ENCODE data around the gene LIPI. TPM values are rescaled to one million over a fixed set of nuclear protein-coding genes. Genes with fewer than 3 reads are reported as not detected.

The LIPI gene
- total RNA-seq, 6 donors from 2014 or later, result not detected

DNA sequence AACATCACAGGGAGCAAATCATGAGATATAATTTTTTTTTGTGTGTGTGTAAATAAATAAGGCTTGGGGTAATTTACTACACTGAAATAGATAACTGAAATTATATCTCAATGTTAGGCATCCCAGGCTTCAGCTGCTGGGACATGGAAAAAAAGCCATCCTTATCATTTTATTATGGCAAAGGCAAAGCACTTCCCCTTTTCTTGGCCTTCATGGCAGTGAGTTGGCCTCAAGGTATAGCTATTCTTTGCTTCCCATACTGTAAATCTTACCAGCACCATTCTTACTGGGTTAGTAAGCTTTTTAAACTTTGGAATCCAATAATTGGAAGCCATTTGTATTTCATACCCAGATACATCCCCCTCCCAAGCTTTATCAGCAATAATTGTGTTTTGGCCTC, 34.2 kb upstream of the LIPI start:
- Histone ChIP-seq H3K27ac (no peak overlapping the region), H3K9me3 (no peaks in the 10 kb centered on the region)
- TF ChIP-seq POLR2AphosphoS5 (IDR thresholded peaks at IDR 0.05) (no peak), EP300 (IDR thresholded peaks at IDR 0.05) (no peak), POLR2A (IDR thresholded peaks at IDR 0.05) (no peak)
- TF ChIP-seq, protein P1, sequence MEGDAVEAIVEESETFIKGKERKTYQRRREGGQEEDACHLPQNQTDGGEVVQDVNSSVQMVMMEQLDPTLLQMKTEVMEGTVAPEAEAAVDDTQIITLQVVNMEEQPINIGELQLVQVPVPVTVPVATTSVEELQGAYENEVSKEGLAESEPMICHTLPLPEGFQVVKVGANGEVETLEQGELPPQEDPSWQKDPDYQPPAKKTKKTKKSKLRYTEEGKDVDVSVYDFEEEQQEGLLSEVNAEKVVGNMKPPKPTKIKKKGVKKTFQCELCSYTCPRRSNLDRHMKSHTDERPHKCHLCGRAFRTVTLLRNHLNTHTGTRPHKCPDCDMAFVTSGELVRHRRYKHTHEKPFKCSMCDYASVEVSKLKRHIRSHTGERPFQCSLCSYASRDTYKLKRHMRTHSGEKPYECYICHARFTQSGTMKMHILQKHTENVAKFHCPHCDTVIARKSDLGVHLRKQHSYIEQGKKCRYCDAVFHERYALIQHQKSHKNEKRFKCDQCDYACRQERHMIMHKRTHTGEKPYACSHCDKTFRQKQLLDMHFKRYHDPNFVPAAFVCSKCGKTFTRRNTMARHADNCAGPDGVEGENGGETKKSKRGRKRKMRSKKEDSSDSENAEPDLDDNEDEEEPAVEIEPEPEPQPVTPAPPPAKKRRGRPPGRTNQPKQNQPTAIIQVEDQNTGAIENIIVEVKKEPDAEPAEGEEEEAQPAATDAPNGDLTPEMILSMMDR (IDR thresholded peaks at IDR 0.05), result no peak

DNA sequence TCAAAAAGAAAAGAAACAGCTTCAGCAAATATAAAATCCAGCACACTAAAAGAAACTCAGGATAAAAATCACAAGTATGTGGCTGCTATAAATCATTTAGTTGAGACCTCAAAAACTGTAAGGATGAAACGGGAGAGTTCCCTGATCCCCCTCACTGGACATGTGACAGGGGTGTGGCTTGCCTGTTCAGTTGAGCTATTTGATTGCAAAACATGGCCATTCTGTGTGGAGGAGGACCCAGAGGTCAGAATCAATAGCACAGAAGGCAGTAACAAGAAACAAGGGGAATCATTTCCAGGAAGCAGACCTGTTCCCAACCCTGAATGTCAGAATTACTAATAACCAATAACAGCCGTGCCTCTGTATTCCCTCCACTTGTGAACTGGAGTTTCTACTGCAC, 33.1 kb upstream of the LIPI start:
- ATAC-seq (ENCODE audit: low FRiP score in 2 of 2), result no peak
- WGBS, 2 donors, result 30 to 37% methylated on average over 2 of the region's 2 CpGs

More for the DNA sequence above, 34.2 kb upstream of the LIPI start:
- Histone ChIP-seq H3K36me3 (no peaks in the 10 kb centered on the region), H3K4me1 (no peaks in the 10 kb centered on the region), H3K27me3 (no peaks in the 10 kb centered on the region), H3K4me3 (no peak overlapping the region)
- no peak for DNase-seq
- no peak for ATAC-seq (ENCODE audit: low FRiP score in 2 of 2)

DNA sequence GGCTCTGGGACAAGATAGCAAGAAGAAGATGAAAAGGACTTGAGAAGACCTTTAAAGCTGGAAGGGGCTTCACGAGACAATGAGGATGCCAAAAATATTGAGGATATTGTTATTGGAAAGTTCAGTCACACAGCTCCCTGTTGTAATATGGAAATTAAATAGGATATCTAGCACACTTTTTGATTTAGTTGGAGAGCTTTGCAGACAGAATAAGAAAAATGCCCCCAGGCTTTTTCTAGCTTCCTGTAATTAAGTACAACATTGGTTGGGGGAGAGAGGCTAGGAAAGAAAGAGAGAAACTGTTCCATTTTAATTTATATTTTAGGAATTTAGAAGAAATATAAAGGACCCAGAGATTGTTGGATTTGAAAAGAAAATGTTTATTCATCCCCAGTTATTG, 32.7 kb upstream of the LIPI start:
- H3K36me3 ChIP-seq, result no peaks in the 10 kb centered on the region
- no peak for ATAC-seq (ENCODE audit: low FRiP score in 2 of 2)
- DNase-seq, result no peak
- H3K9me3 ChIP-seq, result no peaks in the 10 kb centered on the region
- TF ChIP-seq, protein P1 (IDR thresholded peaks at IDR 0.05), result no peak
- TF ChIP-seq POLR2A (IDR thresholded peaks at IDR 0.05) (no peak), POLR2AphosphoS5 (IDR thresholded peaks at IDR 0.05) (no peak), EP300 (IDR thresholded peaks at IDR 0.05) (no peak)
- no peaks in the 10 kb centered on the region for H3K4me1 ChIP-seq
- 33 to 38% methylated on average over 1 of the region's 1 CpG for WGBS, 2 donors
- no peaks in the 10 kb centered on the region for H3K27me3 ChIP-seq
- H3K4me3 ChIP-seq, result no peak overlapping the region
- no peak overlapping the region for H3K27ac ChIP-seq

More for the DNA sequence above, 33.1 kb upstream of the LIPI start:
- Histone ChIP-seq H3K4me1 (no peaks in the 10 kb centered on the region), H3K4me3 (no peak overlapping the region), H3K36me3 (no peaks in the 10 kb centered on the region), H3K27ac (no peak overlapping the region), H3K27me3 (no peaks in the 10 kb centered on the region), H3K9me3 (no peaks in the 10 kb centered on the region)
- no peak for DNase-seq
- TF ChIP-seq POLR2A (IDR thresholded peaks at IDR 0.05) (no peak), POLR2AphosphoS5 (IDR thresholded peaks at IDR 0.05) (no peak), EP300 (IDR thresholded peaks at IDR 0.05) (no peak)
- TF ChIP-seq, protein P1 (IDR thresholded peaks at IDR 0.05), result no peak

DNA sequence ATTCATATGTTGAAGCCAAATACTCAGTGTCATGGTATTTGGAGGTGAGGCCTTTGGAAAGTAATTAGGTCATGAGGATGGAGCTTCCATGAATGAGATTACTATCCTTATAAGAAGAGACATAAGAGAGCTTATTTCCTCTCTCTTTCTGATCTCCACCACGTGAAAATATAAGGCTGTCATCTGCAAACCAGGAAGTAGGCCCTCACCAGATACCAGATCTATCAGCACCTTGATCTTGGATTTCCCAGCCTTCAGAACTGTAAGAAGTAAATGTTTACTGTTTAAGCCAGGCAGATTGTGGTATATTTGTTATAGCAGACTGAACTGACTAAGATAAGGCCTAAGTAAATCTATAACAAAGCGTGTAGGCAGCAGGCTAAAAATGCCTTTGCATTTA, 30.5 kb upstream of the LIPI start:
- WGBS, 2 donors, result 34 to 44% methylated on average over 2 of the region's 2 CpGs
- Histone ChIP-seq H3K9me3 (no peaks in the 10 kb centered on the region), H3K27ac (no peak overlapping the region), H3K4me3 (no peak overlapping the region), H3K27me3 (no peaks in the 10 kb centered on the region), H3K4me1 (no peaks in the 10 kb centered on the region), H3K36me3 (no peaks in the 10 kb centered on the region)
- ATAC-seq (ENCODE audit: low FRiP score in 2 of 2) (no peak), DNase-seq (no peak)
- TF ChIP-seq POLR2AphosphoS5 (IDR thresholded peaks at IDR 0.05), result no peak
- TF ChIP-seq POLR2A (IDR thresholded peaks at IDR 0.05), result no peak
- no peak for TF ChIP-seq EP300 (IDR thresholded peaks at IDR 0.05)
- TF ChIP-seq, protein P1 (IDR thresholded peaks at IDR 0.05), result no peak

DNA sequence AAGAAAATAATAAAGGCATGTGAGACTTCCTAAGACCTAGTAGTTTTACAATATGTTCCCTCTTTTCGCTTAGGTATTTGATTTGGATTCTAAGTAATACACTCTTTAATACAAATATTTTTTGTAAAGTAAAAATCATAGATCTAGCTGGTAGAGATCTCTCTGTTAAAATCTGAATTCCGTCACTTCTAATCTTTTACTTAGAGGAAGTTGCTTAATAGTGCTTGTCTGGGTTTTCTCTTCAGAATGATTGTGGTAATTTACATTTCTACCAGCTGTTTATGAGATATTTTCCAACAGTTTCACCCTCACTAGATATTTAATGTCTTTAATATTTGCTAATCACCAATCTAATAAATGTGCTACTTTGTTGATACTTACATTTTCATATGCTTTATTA, 28.5 kb upstream of the LIPI start:
- Histone ChIP-seq H3K27me3 (no peaks in the 10 kb centered on the region), H3K4me1 (no peaks in the 10 kb centered on the region), H3K27ac (no peak overlapping the region), H3K9me3 (no peaks in the 10 kb centered on the region), H3K36me3 (no peaks in the 10 kb centered on the region), H3K4me3 (no peak overlapping the region)
- DNase-seq (no peak), ATAC-seq (ENCODE audit: low FRiP score in 2 of 2) (no peak)
- TF ChIP-seq EP300 (IDR thresholded peaks at IDR 0.05) (no peak), POLR2AphosphoS5 (IDR thresholded peaks at IDR 0.05) (no peak), POLR2A (IDR thresholded peaks at IDR 0.05) (no peak)
- TF ChIP-seq, protein P1 (IDR thresholded peaks at IDR 0.05), result no peak
- WGBS, 2 donors, result 64 to 69% methylated on average over 2 of the region's 2 CpGs

Measured in upper lobe of left lung (tissue), 6 donors.